HCT116 (cell line): ENCODE data around the gene TAF4. TPM values are rescaled to one million over a fixed set of nuclear protein-coding genes. Genes with fewer than 3 reads are reported as not detected.

Source experiments
- ATAC-seq: fragments of 200-7000 bp; cut with Tn5 transposase; 2 replicates; pipeline ENCODE4 v1.9.1; 2020; ENCODE audit warnings: mild to moderate bottlenecking, moderate library complexity
- BruUV-seq: library from RNA; stranded (reverse); fragments of 400-500 nt; replicated peaks from 2 replicates; lab custom pipeline; 2021; lab: Mats Ljungman, UMichigan
- CTCF ChIA-PET: fragments of 300-600 bp; sonication (Branson Sonifier 250); formaldehyde crosslinking; loops from one replicate; lab custom pipeline; 2021; ENCODE audit warnings: antibody characterized with exemption; lab: Charles Lee
- POLR2A ChIA-PET: fragments of 300-600, 350-600 bp; sonication (Branson Sonifier 250); formaldehyde crosslinking; loops from one replicate; lab custom pipeline; 2021; ENCODE audit warnings: antibody characterized with exemption; lab: Charles Lee
- RAD21 ChIA-PET, 2 experiments: fragments of 300-600 bp; sonication (Branson Sonifier 250); formaldehyde crosslinking; loops; one replicate each; lab custom pipeline; 2023; ENCODE audit warnings: low total read pairs in 2 of 2; ENCODE audit not compliant: uncharacterized antibody in 2 of 2, unreplicated experiment in 2 of 2, low non-redundant PET in 1 of 2; lab: Charles Lee
- DNase-seq: peaks from one replicate; pipeline ENCODE4 v3.0.0-alpha.2; 2010; ENCODE audit warnings: low read depth, low spot score
- H2AFZ ChIP-seq: fragments of 200-600 bp; shearing (Covaris generic), sonication (generic); 2 replicates; pipeline ENCODE4 v1.6.1; 2017; ENCODE audit warnings: low read depth, mixed run types, mixed read lengths, antibody characterized with exemption, low read length; ENCODE audit not compliant: poor library complexity, severe bottlenecking
- H3K27ac ChIP-seq: 2 replicates; pipeline ENCODE4 v1.5.1; 2012; ENCODE audit warnings: low read depth, low read length
- H3K27me3 ChIP-seq: fragments of 200-600 bp; sonication (generic); 2 replicates; pipeline ENCODE4 v1.6.1; 2016; ENCODE audit warnings: mixed run types, low read length, mixed read lengths; ENCODE audit not compliant: insufficient read depth
- H3K36me3 ChIP-seq, 2 experiments: fragments of 200-500 bp in 1 of 2; fragments of 200-600 bp in 1 of 2; sonication (Bioruptor generic) in 1 of 2; sonication (generic) in 1 of 2; 2 replicates each; pipeline versions ENCODE4 v1.5.1 to v1.6.1; 2014 to 2016; ENCODE audit warnings: low read length in 2 of 2, inconsistent platforms in 1 of 2, mixed read lengths in 1 of 2, mixed run types in 1 of 2; ENCODE audit not compliant: insufficient read depth in 2 of 2, control insufficient read depth in 1 of 2
- H3K4me1 ChIP-seq, 2 experiments: fragments of 200-600 bp in 1 of 2; sonication (generic) in 1 of 2; 2 replicates each; pipeline versions ENCODE4 v1.5.1 to v1.6.1; 2012 to 2017; ENCODE audit warnings: low read length in 2 of 2, inconsistent platforms in 1 of 2, mild to moderate bottlenecking in 1 of 2, mixed read lengths in 1 of 2, mixed run types in 1 of 2, moderate library complexity in 1 of 2; ENCODE audit not compliant: insufficient read depth in 2 of 2, control insufficient read depth in 1 of 2
- H3K4me2 ChIP-seq: fragments of 200-600 bp; sonication (generic); 2 replicates; pipeline ENCODE4 v1.6.1; 2017; ENCODE audit warnings: mixed run types, low read length, mixed read lengths
- H3K4me3 ChIP-seq, 2 experiments: fragments of 200-600 bp in 1 of 2; sonication (generic) in 1 of 2; replicated peaks in 1 of 2; 2 replicates each; pipeline ENCODE4 v1.5.1; 2011 to 2016; ENCODE audit warnings: low read length in 2 of 2, control low read depth in 1 of 2, low read depth in 1 of 2, mild to moderate bottlenecking in 1 of 2, mixed read lengths in 1 of 2, mixed run types in 1 of 2
- H3K79me2 ChIP-seq: fragments of 200-600 bp; sonication (generic); 2 replicates; pipeline ENCODE4 v1.6.1; 2017; ENCODE audit warnings: mild to moderate bottlenecking, mixed run types, low read length, moderate library complexity, mixed read lengths; ENCODE audit not compliant: insufficient read depth
- H3K9ac ChIP-seq: fragments of 200-600 bp; sonication (generic); 2 replicates; pipeline ENCODE4 v1.6.1; 2016; ENCODE audit warnings: low read length, mixed read lengths
- H3K9me2 ChIP-seq: fragments of 200-600 bp; sonication (generic), shearing (Covaris generic); 2 replicates; pipeline ENCODE4 v1.6.1; 2017; ENCODE audit warnings: mixed run types, mild to moderate bottlenecking, moderate library complexity; ENCODE audit not compliant: insufficient read depth
- H3K9me3 ChIP-seq, 2 experiments: fragments of 200-500 bp in 1 of 2; fragments of 200-600 bp in 1 of 2; sonication (Bioruptor generic) in 1 of 2; sonication (generic) in 1 of 2; 2 replicates each; pipeline ENCODE4 v1.6.1; 2014 to 2017; ENCODE audit warnings: low read length in 2 of 2, mixed read lengths in 2 of 2, inconsistent platforms in 1 of 2, low read depth in 1 of 2, mild to moderate bottlenecking in 1 of 2, mixed run types in 1 of 2, moderate library complexity in 1 of 2; ENCODE audit not compliant: control insufficient read depth in 1 of 2, insufficient read depth in 1 of 2
- H4K20me1 ChIP-seq: fragments of 200-600 bp; sonication (generic), shearing (Covaris generic); 2 replicates; pipeline ENCODE4 v1.6.1; 2017; ENCODE audit warnings: mixed run types, mild to moderate bottlenecking, moderate library complexity; ENCODE audit not compliant: insufficient read depth
- ATF3 ChIP-seq: IDR thresholded peaks from 2 replicates; pipeline ENCODE4 v1.6.1; 2012
- CBX3 ChIP-seq: IDR thresholded peaks from 2 replicates; pipeline ENCODE4 v1.6.1; 2012; ENCODE audit warnings: low read depth
- CEBPB ChIP-seq: IDR thresholded peaks from 2 replicates; pipeline ENCODE4 v1.6.1; 2012; ENCODE audit warnings: low read depth
- CTCF ChIP-seq, 3 experiments: fragments of 200-600 bp in 1 of 3; sonication (generic) in 1 of 3; IDR thresholded peaks in 2 of 3; conservative IDR thresholded peaks in 1 of 3; 2 replicates each; pipeline ENCODE4 v1.5.1; 2012 to 2017; ENCODE audit warnings: low read depth in 2 of 3, low read length in 2 of 3, antibody characterized with exemption in 1 of 3, borderline replicate concordance in 1 of 3, control low read depth in 1 of 3, mild to moderate bottlenecking in 1 of 3, mixed read lengths in 1 of 3, mixed run types in 1 of 3, moderate library complexity in 1 of 3; ENCODE audit not compliant: insufficient read depth in 1 of 3
- ELF1 ChIP-seq: IDR thresholded peaks from 2 replicates; pipeline ENCODE4 v1.6.1; 2012; ENCODE audit warnings: low read depth, borderline replicate concordance
- EZH2phosphoT487 ChIP-seq: fragments of 200-600 bp; IDR thresholded peaks from 2 replicates; pipeline ENCODE4 v1.6.1; 2018; ENCODE audit warnings: antibody characterized with exemption, borderline replicate concordance
- JUND ChIP-seq: IDR thresholded peaks from 2 replicates; pipeline ENCODE4 v1.6.1; 2012
- REST ChIP-seq: IDR thresholded peaks from 2 replicates; pipeline ENCODE4 v1.6.1; 2012; ENCODE audit warnings: low read depth
- SP1 ChIP-seq: IDR thresholded peaks from 2 replicates; pipeline ENCODE4 v1.6.1; 2012; ENCODE audit warnings: low read depth
- YY1 ChIP-seq: IDR thresholded peaks from 2 replicates; pipeline ENCODE4 v1.6.1; 2011; ENCODE audit warnings: low read length, low read depth, moderate library complexity, mild to moderate bottlenecking; ENCODE audit not compliant: insufficient replicate concordance; ENCODE audit errors: extremely low read depth
- ZNF274 ChIP-seq: fragments of 200-500 bp; sonication (Bioruptor generic); IDR thresholded peaks from 2 replicates; pipeline ENCODE4 v1.6.1; 2014; ENCODE audit warnings: mild to moderate bottlenecking, low read depth, low read length, inconsistent platforms
- intact Hi-C: fragments of 100-400 bp; cut with micrococcal nuclease; formaldehyde crosslinking; loops from 2 replicates; pipeline ENCODE4 v1.10.0; 2022
- total RNA-seq: library from RNA; stranded (reverse); gene quantifications from one replicate; pipeline ENCODE4 v1.2.1, GENCODE V29; 2021; ENCODE audit not compliant: unreplicated experiment

Gene TAF4
- total RNA-seq, 1 experiment from 2014 or later, result 26.8 TPM

GRCh38 chr20:62028384-62028783 lies 37.3 kb downstream of the TAF4 start:
- Histone ChIP-seq H3K27ac (no peak overlapping the region), H3K4me1 (no peaks in the 10 kb centered on the region), H3K4me2 (no peak overlapping the region), H3K36me3 (no peaks in the 10 kb centered on the region), H4K20me1 (0 out of 2 replicates have a peak, but pooled peaks cover 4% of the 10 kb centered on the region), H3K9me3 (no peaks in the 10 kb centered on the region), H2AFZ (no peak overlapping the region), H3K27me3 (no peaks in the 10 kb centered on the region), H3K4me3 (no peak overlapping the region)
- RAD21 ChIA-PET, result no interaction called here
- POLR2A ChIA-PET, result no interaction called here
- no peak for ATAC-seq
- no peak for DNase-seq
- TF ChIP-seq CBX3 (no peak), CEBPB (no peak), SP1 (no peak), EZH2phosphoT487 (no peak), REST (no peak), YY1 (no peak), ZNF274 (no peak), CTCF (IDR thresholded peaks at IDR 0.05 in 2 of 3, conservative IDR thresholded peaks at IDR 0.05 in 1 of 3; ENCODE audit: borderline replicate concordance in 1 of 3, insufficient read depth in 1 of 3, low read depth in 2 of 3, low read length in 2 of 3) (no peak), ELF1 (no peak), JUND (no peak), ATF3 (no peak)
- TF ChIP-seq, all 23 proteins: peak for 0
- H3K79me2 ChIP-seq, result peaks cover 97% of the 10 kb centered on the region
- CTCF ChIA-PET, result no interaction called here
- intact Hi-C loops, result no loop called here
- no peaks in the 10 kb centered on the region for H3K9me2 ChIP-seq
- no TSS peak for BruUV-seq
- no peak overlapping the region for H3K9ac ChIP-seq
